ENCODE measurements around the gene CTIF.

The CTIF gene

GRCh38 chr18:48864876-48865275 is 326.0 kb downstream of the CTIF start:
- 96% methylated on average over 15 of the region's 15 CpGs for WGBS
- Histone ChIP-seq H4K91ac (ENCODE audit: low read length) (no peak overlapping the region), H3K79me1 (replicated peaks; ENCODE audit: low read length, poor library complexity, severe bottlenecking) (no peaks in the 10 kb centered on the region), H2BK15ac (ENCODE audit: low read depth, poor library complexity, severe bottlenecking) (no peak overlapping the region), H4K8ac (ENCODE audit: low read length) (no peak overlapping the region), H3K18ac (ENCODE audit: low read depth in 1 of 2, low read length in 2 of 2) (no peak overlapping the region), H3K9ac (ENCODE audit: low read length) (no peak overlapping the region), H2AFZ (ENCODE audit: low read depth, low read length) (no peak overlapping the region), H3K4me1 (ENCODE audit: control insufficient read depth, insufficient read depth, low read depth, low read length) (peaks cover 40% of the 10 kb centered on the region), H3K36me3 (ENCODE audit: control insufficient read depth in 1 of 2, insufficient read depth in 2 of 2, low read depth in 1 of 2, low read length in 2 of 2) (peaks cover 13 to 28% of the 10 kb centered on the region in 2 experiments), H3K4ac (ENCODE audit: low read depth in 1 of 2, low read length in 2 of 2) (no peak overlapping the region), H3K9me3 (ENCODE audit: control insufficient read depth, low read length) (peaks cover 3% of the 10 kb centered on the region), H3K27me3 (ENCODE audit: control insufficient read depth in 1 of 2, insufficient read depth in 1 of 2, low read length in 2 of 2) (no peaks in the 10 kb centered on the region), H2BK12ac (ENCODE audit: low read length in 2 of 2) (peak overlapping the region in 1 of 2 experiments; percentile 37), H3K23ac (ENCODE audit: low read length in 2 of 2) (no peak overlapping the region), H3K4me3 (ENCODE audit: insufficient read depth in 1 of 2, low read depth in 1 of 2, low read length in 2 of 2) (no peak overlapping the region), H3K4me2 (ENCODE audit: low read length, poor library complexity, severe bottlenecking) (no peak overlapping the region), H3K14ac (ENCODE audit: low read length in 2 of 2) (no peak overlapping the region), H3K27ac (ENCODE audit: low read length, poor library complexity, severe bottlenecking) (no peak overlapping the region), H2BK5ac (ENCODE audit: low read depth, low read length, poor library complexity, severe bottlenecking) (no peak overlapping the region), H2BK120ac (ENCODE audit: low read depth, low read length) (no peak overlapping the region), H2AK5ac (ENCODE audit: low read length, severe bottlenecking) (no peak overlapping the region)
- DNase-seq: no peak

- 90% methylated on average over 5 of the region's 7 CpGs for WGBS
- no peak overlapping the region for H2BK12ac ChIP-seq (ENCODE audit: low read length in 2 of 2)
- peaks cover 1 to 18% of the 10 kb centered on the region in 2 experiments for H3K36me3 ChIP-seq (ENCODE audit: control insufficient read depth in 1 of 2, insufficient read depth in 2 of 2, low read depth in 1 of 2, low read length in 2 of 2)
- no peak overlapping the region for H2AK5ac ChIP-seq (ENCODE audit: low read length, severe bottlenecking)
- no peak overlapping the region for H3K4me3 ChIP-seq (ENCODE audit: insufficient read depth in 1 of 2, low read depth in 1 of 2, low read length in 2 of 2)
- peaks cover 3% of the 10 kb centered on the region for H3K9me3 ChIP-seq (ENCODE audit: control insufficient read depth, low read length)
- peaks cover 27% of the 10 kb centered on the region for H3K4me1 ChIP-seq (ENCODE audit: control insufficient read depth, insufficient read depth, low read depth, low read length)
- no peak overlapping the region for H3K4ac ChIP-seq (ENCODE audit: low read depth in 1 of 2, low read length in 2 of 2)
- no peaks in the 10 kb centered on the region for H3K79me1 ChIP-seq (replicated peaks; ENCODE audit: low read length, poor library complexity, severe bottlenecking)
- H3K14ac ChIP-seq (ENCODE audit: low read length in 2 of 2): no peak overlapping the region
- no peak overlapping the region for H2AFZ ChIP-seq (ENCODE audit: low read depth, low read length)
- H3K4me2 ChIP-seq (ENCODE audit: low read length, poor library complexity, severe bottlenecking): no peak overlapping the region
- H3K9ac ChIP-seq (ENCODE audit: low read length): no peak overlapping the region
- H3K18ac ChIP-seq (ENCODE audit: low read depth in 1 of 2, low read length in 2 of 2): no peak overlapping the region
- H3K27ac ChIP-seq (ENCODE audit: low read length, poor library complexity, severe bottlenecking): no peak overlapping the region
- H3K23ac ChIP-seq (ENCODE audit: low read length in 2 of 2): no peak overlapping the region
- H2BK5ac ChIP-seq (ENCODE audit: low read depth, low read length, poor library complexity, severe bottlenecking): no peak overlapping the region
- H3K27me3 ChIP-seq (ENCODE audit: control insufficient read depth in 1 of 2, insufficient read depth in 1 of 2, low read length in 2 of 2): no peaks in the 10 kb centered on the region
- no peak overlapping the region for H2BK120ac ChIP-seq (ENCODE audit: low read depth, low read length)
- no peak for DNase-seq
- H4K8ac ChIP-seq (ENCODE audit: low read length): no peak overlapping the region
- H4K91ac ChIP-seq (ENCODE audit: low read length): no peak overlapping the region
- H2BK15ac ChIP-seq (ENCODE audit: low read depth, poor library complexity, severe bottlenecking): no peak overlapping the region
Measured at GRCh38 chr18:48866028-48866733, 327.4 kb downstream of the CTIF start.

- H2AK5ac ChIP-seq (ENCODE audit: low read length, severe bottlenecking): peak overlapping the region; percentile 58
- no peak overlapping the region for H2BK15ac ChIP-seq (ENCODE audit: low read depth, poor library complexity, severe bottlenecking)
- no peak overlapping the region for H3K27ac ChIP-seq (ENCODE audit: low read length, poor library complexity, severe bottlenecking)
- H3K9ac ChIP-seq (ENCODE audit: low read length): no peak overlapping the region
- 82% methylated on average over 1 of the region's 1 CpG for WGBS
- H2BK5ac ChIP-seq (ENCODE audit: low read depth, low read length, poor library complexity, severe bottlenecking): no peak overlapping the region
- H3K27me3 ChIP-seq (ENCODE audit: control insufficient read depth in 1 of 2, insufficient read depth in 1 of 2, low read length in 2 of 2): no peaks in the 10 kb centered on the region
- H3K9me3 ChIP-seq (ENCODE audit: control insufficient read depth, low read length): peaks cover 3% of the 10 kb centered on the region
- H2AFZ ChIP-seq (ENCODE audit: low read depth, low read length): no peak overlapping the region
- H3K4me3 ChIP-seq (ENCODE audit: insufficient read depth in 1 of 2, low read depth in 1 of 2, low read length in 2 of 2): no peak overlapping the region
- no peaks in the 10 kb centered on the region for H3K79me1 ChIP-seq (replicated peaks; ENCODE audit: low read length, poor library complexity, severe bottlenecking)
- H4K8ac ChIP-seq (ENCODE audit: low read length): no peak overlapping the region
- peaks cover 24% of the 10 kb centered on the region for H3K4me1 ChIP-seq (ENCODE audit: control insufficient read depth, insufficient read depth, low read depth, low read length)
- no peak overlapping the region for H3K4ac ChIP-seq (ENCODE audit: low read depth in 1 of 2, low read length in 2 of 2)
- no peak overlapping the region for H2BK120ac ChIP-seq (ENCODE audit: low read depth, low read length)
- no peak overlapping the region for H3K23ac ChIP-seq (ENCODE audit: low read length in 2 of 2)
- H2BK12ac ChIP-seq (ENCODE audit: low read length in 2 of 2): no peak overlapping the region
- H4K91ac ChIP-seq (ENCODE audit: low read length): peak overlapping the region; percentile 16
- no peak overlapping the region for H3K14ac ChIP-seq (ENCODE audit: low read length in 2 of 2)
- H3K36me3 ChIP-seq (ENCODE audit: control insufficient read depth in 1 of 2, insufficient read depth in 2 of 2, low read depth in 1 of 2, low read length in 2 of 2): peaks cover 0 to 14% of the 10 kb centered on the region in 2 experiments
- DNase-seq: no peak
- H3K18ac ChIP-seq (ENCODE audit: low read depth in 1 of 2, low read length in 2 of 2): peak overlapping the region in 1 of 2 experiments; percentile 46
- H3K4me2 ChIP-seq (ENCODE audit: low read length, poor library complexity, severe bottlenecking): no peak overlapping the region
Measured at GRCh38 chr18:48866856-48867255, 328.0 kb downstream of the CTIF start.

GRCh38 chr18:48867978-48868377 is 329.1 kb downstream of the CTIF start:
- no peak for DNase-seq
- no peak overlapping the region for H3K18ac ChIP-seq (ENCODE audit: low read depth in 1 of 2, low read length in 2 of 2)
- no peak overlapping the region for H2BK5ac ChIP-seq (ENCODE audit: low read depth, low read length, poor library complexity, severe bottlenecking)
- H4K91ac ChIP-seq (ENCODE audit: low read length): no peak overlapping the region
- no peak overlapping the region for H2BK15ac ChIP-seq (ENCODE audit: low read depth, poor library complexity, severe bottlenecking)
- H3K36me3 ChIP-seq (ENCODE audit: control insufficient read depth in 1 of 2, insufficient read depth in 2 of 2, low read depth in 1 of 2, low read length in 2 of 2): peaks cover 0 to 6% of the 10 kb centered on the region in 2 experiments
- H3K23ac ChIP-seq (ENCODE audit: low read length in 2 of 2): no peak overlapping the region
- H2BK12ac ChIP-seq (ENCODE audit: low read length in 2 of 2): no peak overlapping the region
- H3K4me3 ChIP-seq (ENCODE audit: insufficient read depth in 1 of 2, low read depth in 1 of 2, low read length in 2 of 2): no peak overlapping the region
- H4K8ac ChIP-seq (ENCODE audit: low read length): no peak overlapping the region
- H3K4ac ChIP-seq (ENCODE audit: low read depth in 1 of 2, low read length in 2 of 2): no peak overlapping the region
- no peaks in the 10 kb centered on the region for H3K27me3 ChIP-seq (ENCODE audit: control insufficient read depth in 1 of 2, insufficient read depth in 1 of 2, low read length in 2 of 2)
- H2AK5ac ChIP-seq (ENCODE audit: low read length, severe bottlenecking): peak overlapping the region; percentile 31
- H2AFZ ChIP-seq (ENCODE audit: low read depth, low read length): no peak overlapping the region
- H2BK120ac ChIP-seq (ENCODE audit: low read depth, low read length): no peak overlapping the region
- no peak overlapping the region for H3K9ac ChIP-seq (ENCODE audit: low read length)
- peaks cover 27% of the 10 kb centered on the region for H3K4me1 ChIP-seq (ENCODE audit: control insufficient read depth, insufficient read depth, low read depth, low read length)
- no peak overlapping the region for H3K27ac ChIP-seq (ENCODE audit: low read length, poor library complexity, severe bottlenecking)
- H3K14ac ChIP-seq (ENCODE audit: low read length in 2 of 2): no peak overlapping the region
- no peak overlapping the region for H3K4me2 ChIP-seq (ENCODE audit: low read length, poor library complexity, severe bottlenecking)
- WGBS: 80% methylated on average over 1 of the region's 1 CpG
- peaks cover 3% of the 10 kb centered on the region for H3K9me3 ChIP-seq (ENCODE audit: control insufficient read depth, low read length)
- no peaks in the 10 kb centered on the region for H3K79me1 ChIP-seq (replicated peaks; ENCODE audit: low read length, poor library complexity, severe bottlenecking)

Measured in mesenchymal stem cell (in vitro differentiated cells and primary cell).